GM21737 (cell line): ENCODE measurements around the gene CEP126.
A peak's percentile ranks its signal among the peaks of the same experiment; 100 is the strongest.

ENCODE experiments used
- ATAC-seq: cut with Tn5 transposase; IDR thresholded peaks from one replicate; pipeline ENCODE4 v1.9.1; 2021; ENCODE audit warnings: mild to moderate bottlenecking, moderate library complexity; ENCODE audit not compliant: unreplicated experiment

CEP126 gene

GRCh38 chr11:101914738-101915426, at the start of gene CEP126:
TSS of gene CEP126 (plus strand) at chr11:101915010. CDS start at chr11:101915285, 275 bp downstream.
- ATAC-seq, result peak; percentile 100

- ATAC-seq, result no peak
These were observed 48.0 kb upstream of the CEP126 start for GRCh38 chr11:101866619-101867491.

GRCh38 chr11:101867951-101868350, 46.9 kb upstream of the CEP126 start:
- ATAC-seq, result no peak

GRCh38 chr11:101870510-101870909, 44.3 kb upstream of the CEP126 start:
- no peak for ATAC-seq

GRCh38 chr11:101872171-101872882, 42.5 kb upstream of the CEP126 start:
- no peak for ATAC-seq

- ATAC-seq, result no peak
These were observed 34.6 kb upstream of the CEP126 start for GRCh38 chr11:101880222-101880621.

GRCh38 chr11:101881586-101881985, 33.2 kb upstream of the CEP126 start:
- ATAC-seq, result no peak

- no peak for ATAC-seq
These were observed 29.2 kb upstream of the CEP126 start for GRCh38 chr11:101885631-101886030.

GRCh38 chr11:101889767-101890166, 25.0 kb upstream of the CEP126 start:
- no peak for ATAC-seq

GRCh38 chr11:101894505-101894904, 20.3 kb upstream of the CEP126 start:
- ATAC-seq, result no peak

- no peak for ATAC-seq
These were observed 7.0 kb upstream of the CEP126 start for GRCh38 chr11:101907815-101908214.

GRCh38 chr11:101909087-101909486, 5.7 kb upstream of the CEP126 start:
- no peak for ATAC-seq

GRCh38 chr11:101912823-101913284, 2.0 kb upstream of the CEP126 start:
- ATAC-seq, result no peak

GRCh38 chr11:101913656-101914055, 1.2 kb upstream of the CEP126 start:
- no peak for ATAC-seq

- ATAC-seq, result no peak
These were observed 471 bp upstream of the CEP126 start for GRCh38 chr11:101914341-101914737.

GRCh38 chr11:101915791-101916291, 1.0 kb downstream of the CEP126 start:
- ATAC-seq, result peak; percentile 43

GRCh38 chr11:101916422-101916821, 1.6 kb downstream of the CEP126 start, which contains the start of gene ANGPTL5:
TSS of gene ANGPTL5 (minus strand) at chr11:101916522. CDS start at chr11:101907909, 8,613 bp downstream.
- no peak for ATAC-seq

GRCh38 chr11:101917226-101917625, 2.4 kb downstream of the CEP126 start:
- ATAC-seq, result no peak

- ATAC-seq, result no peak
These were observed 6.2 kb downstream of the CEP126 start for GRCh38 chr11:101920992-101921391.

GRCh38 chr11:101923554-101923953, 8.7 kb downstream of the CEP126 start:
- ATAC-seq, result no peak

- no peak for ATAC-seq
These were observed 14.6 kb downstream of the CEP126 start for GRCh38 chr11:101929294-101929915.
